Upper lobe of left lung (tissue), 4 donors: Measurements from ENCODE around the gene PROB1.
"Not testable (repeated sequence)": the region's sequence is repeated elsewhere in the genome, so short reads cannot be mapped to it uniquely, and the experiment has no call there.

Source experiments
- POLR2A ChIP-seq, 4 donors: fragments of 450-650 bp; IDR thresholded peaks; one replicate each; pipeline ENCODE4 v1.5.1; 2016 to 2017; ENCODE audit warnings: antibody characterized with exemption in 4 of 4, mild to moderate bottlenecking in 2 of 4
- TF ChIP-seq, protein P1 (sequence below), 6 experiments: fragments of 450-650 bp in 4 of 6; fragments of 200-600 bp in 2 of 6; sonication (generic) in 2 of 6; IDR thresholded peaks; one replicate each; pipeline ENCODE4 v1.5.1; 2016 to 2019; ENCODE audit warnings: antibody characterized with exemption in 6 of 6

- TF ChIP-seq, protein P1, sequence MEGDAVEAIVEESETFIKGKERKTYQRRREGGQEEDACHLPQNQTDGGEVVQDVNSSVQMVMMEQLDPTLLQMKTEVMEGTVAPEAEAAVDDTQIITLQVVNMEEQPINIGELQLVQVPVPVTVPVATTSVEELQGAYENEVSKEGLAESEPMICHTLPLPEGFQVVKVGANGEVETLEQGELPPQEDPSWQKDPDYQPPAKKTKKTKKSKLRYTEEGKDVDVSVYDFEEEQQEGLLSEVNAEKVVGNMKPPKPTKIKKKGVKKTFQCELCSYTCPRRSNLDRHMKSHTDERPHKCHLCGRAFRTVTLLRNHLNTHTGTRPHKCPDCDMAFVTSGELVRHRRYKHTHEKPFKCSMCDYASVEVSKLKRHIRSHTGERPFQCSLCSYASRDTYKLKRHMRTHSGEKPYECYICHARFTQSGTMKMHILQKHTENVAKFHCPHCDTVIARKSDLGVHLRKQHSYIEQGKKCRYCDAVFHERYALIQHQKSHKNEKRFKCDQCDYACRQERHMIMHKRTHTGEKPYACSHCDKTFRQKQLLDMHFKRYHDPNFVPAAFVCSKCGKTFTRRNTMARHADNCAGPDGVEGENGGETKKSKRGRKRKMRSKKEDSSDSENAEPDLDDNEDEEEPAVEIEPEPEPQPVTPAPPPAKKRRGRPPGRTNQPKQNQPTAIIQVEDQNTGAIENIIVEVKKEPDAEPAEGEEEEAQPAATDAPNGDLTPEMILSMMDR (IDR thresholded peaks at IDR 0.05): not testable (repeated sequence)
- not testable (repeated sequence) for TF ChIP-seq POLR2A (IDR thresholded peaks at IDR 0.05)
Observed at GRCh38 chr5:139355900-139356299, 39.0 kb downstream of the PROB1 start.
